DND-41 (cell line): Measurements from ENCODE around the gene NEK7.

Experiments used
- ATAC-seq: fragments of 200-7000 bp; cut with Tn5 transposase; 3 replicates; pipeline ENCODE4 v1.9.1; 2021; ENCODE audit warnings: low read depth; ENCODE audit not compliant: insufficient read depth
- DNase-seq: peaks from one replicate; pipeline ENCODE4 v3.0.0-alpha.2; 2020
- H2AFZ ChIP-seq: 2 replicates; pipeline ENCODE4 v1.6.0; 2012; ENCODE audit warnings: low read depth, low read length
- H3K27ac ChIP-seq: 2 replicates; pipeline ENCODE4 v1.5.1; 2012; ENCODE audit warnings: low read length, inconsistent platforms
- H3K27me3 ChIP-seq: fragments of 200-600 bp; sonication (generic); 2 replicates; pipeline ENCODE4 v1.6.0; 2012; ENCODE audit warnings: low read length, mild to moderate bottlenecking, inconsistent platforms; ENCODE audit not compliant: insufficient read depth, poor library complexity
- H3K36me3 ChIP-seq: 2 replicates; pipeline ENCODE4 v1.5.1; 2012; ENCODE audit warnings: low read length, inconsistent platforms; ENCODE audit not compliant: insufficient read depth
- H3K4me1 ChIP-seq: 2 replicates; pipeline ENCODE4 v1.5.1; 2012; ENCODE audit warnings: mild to moderate bottlenecking, low read length; ENCODE audit not compliant: insufficient read depth
- H3K4me2 ChIP-seq: 2 replicates; pipeline ENCODE4 v1.6.0; 2012; ENCODE audit warnings: mild to moderate bottlenecking, moderate library complexity, low read length, inconsistent platforms; ENCODE audit not compliant: insufficient read depth
- H3K4me3 ChIP-seq, 2 experiments: fragments of 200-600 bp in 1 of 2; shearing (Covaris generic) in 1 of 2; 2 replicates each; pipeline ENCODE4 v1.5.1; 2012 to 2016; ENCODE audit warnings: inconsistent platforms in 2 of 2, low read length in 2 of 2, mild to moderate bottlenecking in 2 of 2, low read depth in 1 of 2, moderate library complexity in 1 of 2
- H3K79me2 ChIP-seq: 2 replicates; pipeline ENCODE4 v1.6.0; 2012; ENCODE audit warnings: low read length, inconsistent platforms; ENCODE audit not compliant: insufficient read depth
- H3K9ac ChIP-seq: 2 replicates; pipeline ENCODE4 v1.6.0; 2012; ENCODE audit warnings: low read depth, mild to moderate bottlenecking, inconsistent platforms, low read length, moderate library complexity
- H3K9me3 ChIP-seq: 2 replicates; pipeline ENCODE4 v1.5.1; 2012; ENCODE audit warnings: low read length, moderate library complexity, mild to moderate bottlenecking, inconsistent platforms; ENCODE audit not compliant: insufficient read depth, severe bottlenecking
- H4K20me1 ChIP-seq: 2 replicates; pipeline ENCODE4 v1.6.0; 2012; ENCODE audit warnings: low read length; ENCODE audit not compliant: insufficient read depth
- CTCF ChIP-seq: IDR thresholded peaks from 2 replicates; pipeline ENCODE4 v1.5.1; 2012; ENCODE audit warnings: borderline replicate concordance, low read length, moderate library complexity, mild to moderate bottlenecking; ENCODE audit not compliant: poor library complexity, severe bottlenecking; ENCODE audit errors: extremely low read depth
- EZH2 ChIP-seq: IDR thresholded peaks from 3 replicates; pipeline ENCODE4 v1.6.1; 2012; ENCODE audit warnings: borderline replicate concordance, low read depth, mild to moderate bottlenecking, moderate library complexity, low read length, inconsistent platforms; ENCODE audit not compliant: severe bottlenecking

The NEK7 gene

GRCh38 chr1:198328458-198329032 is 171.7 kb downstream of the NEK7 start:
- H3K79me2 ChIP-seq, result no peaks in the 10 kb centered on the region
- TF ChIP-seq CTCF, result no peak
- no peak for TF ChIP-seq EZH2
- no peaks in the 10 kb centered on the region for H3K9me3 ChIP-seq
- no peak overlapping the region for H3K4me2 ChIP-seq
- no peaks in the 10 kb centered on the region for H3K27me3 ChIP-seq
- no peak overlapping the region for H3K4me3 ChIP-seq
- ATAC-seq, result no peak
- no peak for DNase-seq
- H4K20me1 ChIP-seq, result no peaks in the 10 kb centered on the region
- H2AFZ ChIP-seq, result no peak overlapping the region
- no peaks in the 10 kb centered on the region for H3K36me3 ChIP-seq
- H3K27ac ChIP-seq, result no peak overlapping the region
- H3K4me1 ChIP-seq, result no peaks in the 10 kb centered on the region
- no peak overlapping the region for H3K9ac ChIP-seq

GRCh38 chr1:198330982-198331615 is 174.3 kb downstream of the NEK7 start:
- no peak overlapping the region for H2AFZ ChIP-seq
- H4K20me1 ChIP-seq, result no peaks in the 10 kb centered on the region
- no peaks in the 10 kb centered on the region for H3K4me1 ChIP-seq
- ATAC-seq (no peak), DNase-seq (no peak)
- no peaks in the 10 kb centered on the region for H3K79me2 ChIP-seq
- no peaks in the 10 kb centered on the region for H3K27me3 ChIP-seq
- no peak for TF ChIP-seq EZH2
- TF ChIP-seq CTCF, result no peak
- no peaks in the 10 kb centered on the region for H3K9me3 ChIP-seq
- H3K4me3 ChIP-seq, result no peak overlapping the region
- H3K9ac ChIP-seq, result no peak overlapping the region
- H3K27ac ChIP-seq, result no peak overlapping the region
- no peaks in the 10 kb centered on the region for H3K36me3 ChIP-seq
- H3K4me2 ChIP-seq, result no peak overlapping the region

- H3K79me2 ChIP-seq, result no peaks in the 10 kb centered on the region
- H3K27ac ChIP-seq, result no peak overlapping the region
- DNase-seq, result no peak
- H3K36me3 ChIP-seq, result no peaks in the 10 kb centered on the region
- TF ChIP-seq EZH2, result no peak
- TF ChIP-seq CTCF, result no peak
- H3K9me3 ChIP-seq, result no peaks in the 10 kb centered on the region
- H3K9ac ChIP-seq, result no peak overlapping the region
- H3K4me3 ChIP-seq, result no peak overlapping the region
- ATAC-seq, result no peak
- H2AFZ ChIP-seq, result no peak overlapping the region
- H3K27me3 ChIP-seq, result no peaks in the 10 kb centered on the region
- H3K4me2 ChIP-seq, result no peak overlapping the region
- H4K20me1 ChIP-seq, result no peaks in the 10 kb centered on the region
- no peaks in the 10 kb centered on the region for H3K4me1 ChIP-seq
Observed at GRCh38 chr1:198333744-198334143, 176.9 kb downstream of the NEK7 start.

GRCh38 chr1:198335663-198336062 is 178.9 kb downstream of the NEK7 start:
- DNase-seq, result no peak
- no peak overlapping the region for H3K4me3 ChIP-seq
- H3K36me3 ChIP-seq, result no peaks in the 10 kb centered on the region
- H2AFZ ChIP-seq, result no peak overlapping the region
- ATAC-seq, result no peak
- no peaks in the 10 kb centered on the region for H3K9me3 ChIP-seq
- H3K9ac ChIP-seq, result no peak overlapping the region
- H3K4me1 ChIP-seq, result no peaks in the 10 kb centered on the region
- TF ChIP-seq EZH2 (no peak), CTCF (no peak)
- no peak overlapping the region for H3K4me2 ChIP-seq
- no peak overlapping the region for H3K27ac ChIP-seq
- no peaks in the 10 kb centered on the region for H3K79me2 ChIP-seq
- no peaks in the 10 kb centered on the region for H4K20me1 ChIP-seq
- H3K27me3 ChIP-seq, result no peaks in the 10 kb centered on the region
